ENCODE results near the gene XRCC3.

- no peak for TF ChIP-seq CTCF (IDR thresholded peaks at IDR 0.05)
- no peak for TF ChIP-seq EP300 (IDR thresholded peaks at IDR 0.05)
- no peak for TF ChIP-seq POLR2A (IDR thresholded peaks at IDR 0.05)
Measured at GRCh38 chr14:103692871-103693270, 22.4 kb downstream of the XRCC3 start.
